ENCODE results near the gene ATF6B. TPM values are rescaled to one million over a fixed set of nuclear protein-coding genes. Genes with fewer than 3 reads are reported as not detected.
A peak's percentile ranks its signal among the peaks of the same experiment; 100 is the strongest.

Gene ATF6B
- polyA plus RNA-seq, 1 donor, result 84.4 TPM

DNA sequence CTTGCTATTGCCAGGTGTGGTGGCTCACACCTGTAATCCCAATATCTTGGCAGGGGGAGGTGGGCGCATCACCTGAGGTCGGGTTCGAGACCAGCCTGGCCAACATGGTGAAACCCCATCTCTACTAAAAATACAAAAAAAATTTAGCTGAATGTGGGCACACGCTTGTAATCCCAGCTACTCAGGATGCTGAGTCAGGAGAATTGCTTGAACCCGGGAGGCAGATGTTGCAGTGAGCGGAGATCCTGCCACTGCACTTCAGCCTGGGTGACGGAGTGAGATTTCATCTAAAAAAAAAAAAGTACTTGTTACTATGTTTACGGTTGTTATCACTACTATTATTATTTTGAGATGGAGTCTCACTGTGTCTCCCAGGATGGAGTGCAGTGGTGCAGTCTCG is 28.8 kb upstream of the ATF6B start:
- Histone ChIP-seq H3K36me3 (ENCODE audit: control insufficient read depth, insufficient read depth, low read length) (peaks cover 28% of the 10 kb centered on the region), H3K27ac (ENCODE audit: low read length) (no peak overlapping the region), H3K4me1 (ENCODE audit: control insufficient read depth, insufficient read depth, low read length) (peaks cover 26% of the 10 kb centered on the region), H3K9me3 (ENCODE audit: control insufficient read depth, low read depth, low read length) (no peaks in the 10 kb centered on the region), H3K4me3 (ENCODE audit: low read length) (no peak overlapping the region), H3K27me3 (ENCODE audit: control insufficient read depth, insufficient read depth, low read length) (no peaks in the 10 kb centered on the region)
- DNase-seq, result no peak
- WGBS (ENCODE audit: insufficient coverage, low lambda C conversion rate), result no CpG with 5 or more reads among the region's 9 CpGs

DNA sequence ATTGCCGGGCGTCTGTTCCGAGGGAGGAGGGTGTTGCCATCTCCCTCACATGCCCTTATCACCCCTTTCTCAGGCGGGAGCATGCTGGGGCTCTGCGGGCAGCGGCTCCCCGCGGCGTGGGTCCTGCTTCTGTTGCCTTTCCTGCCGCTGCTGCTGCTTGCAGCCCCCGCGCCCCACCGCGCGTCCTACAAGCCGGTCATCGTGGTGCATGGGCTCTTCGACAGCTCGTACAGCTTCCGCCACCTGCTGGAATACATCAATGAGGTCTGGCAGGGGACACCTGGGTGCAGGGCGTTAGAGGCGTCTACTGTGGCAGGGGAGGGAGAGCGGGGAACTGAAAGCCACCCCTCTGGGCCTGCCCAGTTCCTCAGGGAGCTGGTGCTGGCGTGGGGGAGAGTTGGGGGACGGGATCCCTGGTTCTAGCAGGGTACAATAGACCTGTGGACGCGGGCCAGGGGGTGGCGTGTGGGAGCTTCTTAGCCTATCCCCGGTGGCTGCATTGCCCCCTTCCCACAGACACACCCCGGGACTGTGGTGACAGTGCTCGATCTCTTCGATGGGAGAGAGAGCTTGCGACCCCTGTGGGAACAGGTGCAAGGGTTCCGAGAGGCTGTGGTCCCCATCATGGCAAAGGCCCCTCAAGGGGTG is 26.6 kb upstream of the ATF6B start:
- peaks cover 28% of the 10 kb centered on the region for H3K36me3 ChIP-seq (ENCODE audit: control insufficient read depth, insufficient read depth, low read length)
- H3K4me1 ChIP-seq (ENCODE audit: control insufficient read depth, insufficient read depth, low read length), result peaks cover 27% of the 10 kb centered on the region
- peaks cover 4% of the 10 kb centered on the region for H3K27me3 ChIP-seq (ENCODE audit: control insufficient read depth, insufficient read depth, low read length)
- DNase-seq, result peak; percentile 81 to 89
- WGBS (ENCODE audit: insufficient coverage, low lambda C conversion rate), result no CpG with 5 or more reads among the region's 34 CpGs
- H3K27ac ChIP-seq (ENCODE audit: low read length), result peak overlapping the region; percentile 95
- H3K4me3 ChIP-seq (ENCODE audit: low read length), result peak overlapping the region; percentile 86
- H3K9me3 ChIP-seq (ENCODE audit: control insufficient read depth, low read depth, low read length), result no peaks in the 10 kb centered on the region

DNA sequence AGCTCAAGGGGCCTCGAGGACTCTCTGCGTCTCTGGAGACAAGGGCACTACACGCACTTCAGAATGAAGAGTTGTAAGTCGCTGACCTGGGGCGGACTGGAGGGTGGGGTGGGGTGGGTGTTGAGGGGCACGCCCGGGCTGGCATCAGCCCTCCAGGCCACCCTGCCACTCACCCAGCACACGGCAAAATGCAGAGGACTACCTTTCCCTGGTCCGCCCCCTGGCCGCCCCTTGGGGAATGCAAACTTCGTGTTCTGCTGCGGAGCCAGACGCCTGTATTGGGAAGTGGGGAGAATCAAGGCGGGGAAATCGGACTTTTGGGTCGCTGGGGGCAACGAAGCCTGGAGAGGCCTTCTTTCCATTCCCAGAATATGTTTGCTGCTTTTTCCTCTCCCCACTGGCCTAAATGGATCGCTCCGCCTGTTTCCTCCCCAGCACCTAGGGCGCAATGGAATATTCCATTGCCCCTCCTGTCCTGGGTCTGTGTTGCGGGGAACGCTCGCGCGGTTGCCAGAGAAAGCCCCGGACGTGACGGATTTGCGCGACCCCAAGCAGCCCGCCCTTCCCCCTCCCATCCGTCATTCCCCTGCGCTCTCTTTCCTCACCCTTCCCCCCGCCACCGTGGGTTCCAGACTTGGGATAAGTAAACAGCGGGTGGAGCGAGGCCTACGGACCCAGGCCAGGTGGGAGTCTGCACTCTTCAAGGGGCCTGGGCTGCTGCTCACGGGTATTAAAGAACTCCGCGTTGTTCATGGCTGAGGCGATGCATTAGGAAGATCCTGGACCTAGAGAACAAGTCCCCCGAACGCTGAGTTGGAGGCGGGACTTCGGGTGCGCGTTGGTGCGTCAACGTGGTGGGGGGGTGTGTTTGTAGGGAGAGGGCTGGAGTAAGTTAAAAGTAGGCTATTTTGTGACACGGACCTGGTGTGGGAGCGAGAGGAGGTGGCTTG is 25.8 kb upstream of the ATF6B start, which contains the start of gene PPT2:
TSS of gene PPT2 (plus strand) at position 578 of the 950 bp plus-strand sequence. CDS start 454 bp downstream, outside the sequence.
- Histone ChIP-seq H3K4me1 (ENCODE audit: control insufficient read depth, insufficient read depth, low read length) (peaks cover 31% of the 10 kb centered on the region), H3K36me3 (ENCODE audit: control insufficient read depth, insufficient read depth, low read length) (peaks cover 28% of the 10 kb centered on the region), H3K9me3 (ENCODE audit: control insufficient read depth, low read depth, low read length) (peaks cover 6% of the 10 kb centered on the region), H3K27me3 (ENCODE audit: control insufficient read depth, insufficient read depth, low read length) (peaks cover 9% of the 10 kb centered on the region), H3K27ac (ENCODE audit: low read length) (peak within 1 kb of the TSS; percentile 95), H3K4me3 (ENCODE audit: low read length) (peak within 1 kb of the TSS; percentile 86)
- DNase-seq, result peak; percentile 92 to 93
- WGBS (ENCODE audit: insufficient coverage, low lambda C conversion rate), result no CpG with 5 or more reads among the region's 52 CpGs

DNA sequence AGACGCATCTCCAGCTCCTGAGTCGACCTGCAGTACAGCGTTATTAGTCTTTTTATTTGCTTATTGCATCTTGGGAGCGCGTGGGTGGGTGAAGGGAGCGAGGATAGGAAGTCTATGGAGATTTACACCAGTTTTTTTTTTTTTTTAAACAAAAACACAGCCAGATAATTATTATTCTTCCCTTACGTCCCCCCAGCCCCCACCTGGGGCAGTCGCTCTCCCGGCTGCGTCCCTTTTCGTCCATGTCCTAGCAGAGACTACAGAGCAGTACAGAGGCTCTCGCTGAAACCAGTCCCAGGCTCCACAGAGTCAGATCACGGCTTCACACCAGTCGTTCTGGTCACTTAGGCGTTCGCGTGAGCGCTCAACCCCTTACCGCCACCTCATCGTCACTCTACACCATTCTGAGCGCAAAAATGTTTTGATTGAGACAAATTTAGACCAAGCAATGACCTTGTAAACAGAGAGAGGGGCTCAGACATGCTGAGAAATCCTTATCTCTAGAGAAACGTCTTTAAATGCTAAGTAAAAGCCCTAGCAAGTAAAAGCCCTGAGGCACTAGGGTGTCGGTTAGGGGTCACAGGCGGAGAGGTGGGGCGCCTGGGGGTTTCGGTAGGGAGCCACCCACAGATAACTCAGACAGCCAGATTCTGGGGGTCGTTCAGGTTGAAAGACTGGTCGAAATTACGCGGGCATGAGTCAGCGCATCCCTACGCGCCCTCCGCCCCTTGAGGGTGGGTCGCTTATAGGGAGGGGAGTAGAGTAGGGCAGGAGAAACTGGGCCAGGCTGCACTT is 24.9 kb upstream of the ATF6B start:
- peak overlapping the region; percentile 95 for H3K27ac ChIP-seq (ENCODE audit: low read length)
- H3K9me3 ChIP-seq (ENCODE audit: control insufficient read depth, low read depth, low read length), result peaks cover 7% of the 10 kb centered on the region
- H3K36me3 ChIP-seq (ENCODE audit: control insufficient read depth, insufficient read depth, low read length), result peaks cover 20% of the 10 kb centered on the region
- peaks cover 11% of the 10 kb centered on the region for H3K27me3 ChIP-seq (ENCODE audit: control insufficient read depth, insufficient read depth, low read length)
- H3K4me1 ChIP-seq (ENCODE audit: control insufficient read depth, insufficient read depth, low read length), result peaks cover 36% of the 10 kb centered on the region
- 13% methylated on average over 3 of the region's 35 CpGs for WGBS (ENCODE audit: insufficient coverage, low lambda C conversion rate)
- H3K4me3 ChIP-seq (ENCODE audit: low read length), result peak overlapping the region; percentile 86
- peak; percentile 48 to 78 for DNase-seq

DNA sequence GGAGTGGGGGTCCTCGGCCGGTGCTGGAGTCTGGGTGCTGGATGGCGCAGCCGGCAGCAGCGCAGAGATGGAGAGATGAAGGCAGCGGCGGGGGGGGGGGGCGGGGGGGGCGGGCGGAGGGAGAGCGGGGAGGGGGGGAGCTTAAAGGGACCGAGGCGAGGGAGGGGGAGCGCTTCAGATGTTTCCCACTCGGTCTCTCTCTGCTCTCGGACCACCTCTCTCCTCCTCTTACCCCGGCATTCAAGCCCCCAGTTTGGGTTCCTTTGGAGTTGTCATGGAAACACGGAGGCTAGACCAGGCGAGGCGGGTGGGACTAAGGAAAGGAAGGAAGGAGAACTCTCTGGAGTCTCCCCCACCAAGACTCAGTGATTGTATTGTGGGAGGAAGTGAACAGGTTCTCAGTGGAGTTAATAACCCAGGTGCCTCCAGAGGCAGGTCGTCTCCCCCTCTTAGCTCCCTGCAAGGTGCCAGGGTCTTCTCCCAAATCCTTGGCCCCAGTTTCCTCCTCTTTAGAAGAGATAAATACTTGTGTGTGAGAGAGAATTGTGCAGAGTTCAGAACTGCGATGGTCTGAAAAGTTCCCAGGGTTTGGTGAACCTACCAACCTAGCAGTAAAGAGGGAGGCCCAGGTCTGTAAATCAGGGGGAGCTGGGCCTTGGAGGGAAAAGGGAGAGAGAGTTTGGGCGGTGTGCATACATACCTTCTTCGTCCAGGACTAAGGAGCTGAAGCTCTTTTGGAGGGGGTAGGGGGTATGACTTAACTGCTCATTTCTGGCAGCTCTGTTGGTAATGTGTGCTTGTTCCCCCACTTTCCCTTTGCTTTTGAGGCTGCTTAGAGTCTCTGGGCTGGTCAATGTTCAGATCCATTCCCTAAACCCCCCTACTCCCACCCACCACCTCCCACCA is 24.1 kb upstream of the ATF6B start, which contains the start of gene PRRT1:
TSS of gene PRRT1 (minus strand) at position 77 of the 906 bp plus-strand sequence. CDS start 112 bp downstream, outside the sequence.
- peaks cover 7% of the 10 kb centered on the region for H3K9me3 ChIP-seq (ENCODE audit: control insufficient read depth, low read depth, low read length)
- H3K27me3 ChIP-seq (ENCODE audit: control insufficient read depth, insufficient read depth, low read length), result peaks cover 11% of the 10 kb centered on the region
- peaks cover 14% of the 10 kb centered on the region for H3K36me3 ChIP-seq (ENCODE audit: control insufficient read depth, insufficient read depth, low read length)
- peak within 1 kb of the TSS; percentile 95 for H3K27ac ChIP-seq (ENCODE audit: low read length)
- no CpG with 5 or more reads among the region's 24 CpGs for WGBS (ENCODE audit: insufficient coverage, low lambda C conversion rate)
- H3K4me3 ChIP-seq (ENCODE audit: low read length), result peak within 1 kb of the TSS; percentile 86
- H3K4me1 ChIP-seq (ENCODE audit: control insufficient read depth, insufficient read depth, low read length), result peaks cover 36% of the 10 kb centered on the region
- peak in 1 of 2 donors; percentile 73 for DNase-seq

DNA sequence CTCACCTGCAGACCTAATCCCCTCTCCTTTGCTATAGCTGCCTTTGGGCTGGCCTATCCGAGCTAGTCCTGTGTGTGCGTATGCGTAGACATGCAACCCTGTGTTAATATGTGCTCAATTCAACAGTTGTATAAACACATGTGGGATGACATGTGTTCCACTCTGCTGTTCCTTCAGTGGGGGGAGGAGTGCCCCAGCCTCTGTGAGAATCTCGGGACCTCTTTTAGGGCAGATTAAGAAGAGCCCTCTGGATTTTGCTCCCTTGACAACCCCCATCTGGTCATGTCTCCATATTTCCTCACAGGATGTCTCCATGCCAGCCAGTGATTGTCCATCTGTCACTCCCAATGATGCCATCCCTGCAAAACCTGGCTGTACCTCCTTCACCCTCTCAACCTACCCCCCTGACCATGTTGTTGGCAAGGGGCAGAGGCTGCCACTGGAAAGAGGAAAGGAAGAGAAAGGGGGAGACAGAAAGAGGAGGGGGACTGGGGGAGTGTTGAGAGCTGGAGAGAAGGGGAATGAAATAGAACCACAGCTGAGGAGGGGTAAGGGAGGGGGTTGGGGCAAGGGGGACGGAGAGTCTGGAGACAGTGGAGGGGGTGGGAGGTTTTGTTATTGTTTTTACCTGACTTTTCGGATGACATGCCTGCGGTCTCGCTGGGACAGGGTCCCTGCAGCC is 23.3 kb upstream of the ATF6B start:
- WGBS (ENCODE audit: insufficient coverage, low lambda C conversion rate), result no CpG with 5 or more reads among the region's 8 CpGs
- peak in 1 of 2 donors; percentile 31 for DNase-seq
- H3K36me3 ChIP-seq (ENCODE audit: control insufficient read depth, insufficient read depth, low read length), result peaks cover 8% of the 10 kb centered on the region
- H3K27ac ChIP-seq (ENCODE audit: low read length), result no peak overlapping the region
- H3K9me3 ChIP-seq (ENCODE audit: control insufficient read depth, low read depth, low read length), result peaks cover 7% of the 10 kb centered on the region
- H3K27me3 ChIP-seq (ENCODE audit: control insufficient read depth, insufficient read depth, low read length), result peaks cover 11% of the 10 kb centered on the region
- H3K4me3 ChIP-seq (ENCODE audit: low read length), result peak overlapping the region; percentile 22
- H3K4me1 ChIP-seq (ENCODE audit: control insufficient read depth, insufficient read depth, low read length), result peaks cover 36% of the 10 kb centered on the region

DNA sequence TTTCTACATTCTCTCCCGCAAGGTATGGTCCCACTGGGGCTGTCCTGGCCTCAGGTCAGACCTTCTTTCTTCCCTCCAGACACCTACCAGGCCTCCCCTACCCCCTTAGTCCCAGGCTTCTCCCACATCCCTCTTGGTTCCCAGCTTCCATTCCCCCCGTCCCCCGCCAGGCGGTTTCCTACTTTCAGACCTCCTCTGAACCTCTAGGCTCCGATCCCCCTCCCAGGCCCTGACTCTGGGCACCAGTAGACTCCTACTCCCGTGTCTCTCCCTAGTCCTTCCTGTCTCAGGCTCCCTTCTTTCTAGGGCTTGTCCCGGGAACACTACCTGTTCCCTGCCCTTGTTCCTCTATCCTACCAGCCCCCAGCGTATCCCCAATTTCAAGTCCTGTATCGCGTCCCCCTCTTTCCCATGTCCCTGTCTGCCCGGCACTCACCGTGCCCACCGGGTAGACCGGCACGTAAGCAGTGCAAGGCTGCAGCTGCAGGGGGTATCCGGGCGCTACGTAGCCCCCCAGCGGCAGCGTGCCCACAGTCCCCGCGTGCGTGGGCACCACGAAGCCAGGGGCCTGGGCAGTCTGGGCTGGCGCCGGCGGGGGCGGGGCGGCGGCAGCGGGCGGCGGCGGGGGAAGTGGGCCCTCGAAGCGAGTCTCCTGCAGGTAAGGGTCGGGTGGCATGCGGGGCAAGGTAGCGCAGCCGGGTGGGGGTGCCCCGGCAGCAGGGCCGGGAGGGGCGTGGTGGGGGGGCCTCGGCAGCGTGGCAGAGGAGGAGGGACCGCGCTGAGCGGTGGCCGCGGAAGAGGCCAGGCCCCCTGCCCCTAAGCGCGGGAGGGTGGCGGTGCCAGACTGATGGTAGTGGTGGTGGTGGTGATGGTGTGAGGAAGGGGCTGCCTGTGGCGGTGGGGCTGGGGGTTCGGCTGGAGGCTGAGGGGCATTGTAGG is 22.2 kb upstream of the ATF6B start:
- H3K4me1 ChIP-seq (ENCODE audit: control insufficient read depth, insufficient read depth, low read length), result peaks cover 30% of the 10 kb centered on the region
- no peak for DNase-seq

DNA sequence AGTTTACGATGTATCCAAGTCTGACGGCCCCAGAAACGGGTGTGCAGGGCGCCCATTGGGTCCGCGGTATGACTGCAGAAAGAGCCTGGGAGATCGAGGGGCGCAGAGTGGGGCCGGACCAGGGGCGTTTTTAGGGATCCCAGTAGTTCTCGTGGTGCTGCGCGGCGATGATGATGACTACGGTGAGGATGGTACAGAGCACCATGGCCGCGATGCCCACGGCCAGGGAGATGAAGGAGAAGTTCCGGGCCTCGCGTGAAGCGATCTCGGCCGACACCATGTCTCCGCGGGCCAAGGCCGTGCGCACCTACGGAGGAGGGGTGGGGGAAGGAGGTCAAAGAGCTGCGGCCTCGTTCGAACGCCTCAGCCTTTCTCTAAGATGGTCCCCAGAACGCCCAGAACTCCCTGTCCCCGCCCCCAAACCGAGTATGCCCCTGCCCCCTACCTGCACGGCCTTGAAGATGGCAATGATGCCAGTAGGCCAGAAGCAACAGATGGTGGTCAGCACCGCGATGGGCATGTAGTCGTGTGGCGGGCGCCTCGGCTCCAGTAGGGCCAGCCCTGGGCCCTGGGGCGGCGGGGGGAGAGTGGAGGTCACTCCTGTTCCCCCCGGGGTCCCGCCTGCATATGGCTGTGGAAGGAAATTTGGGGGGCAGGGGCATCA is 21.2 kb upstream of the ATF6B start:
- Histone ChIP-seq H3K9me3 (ENCODE audit: control insufficient read depth, low read depth, low read length) (peaks cover 7% of the 10 kb centered on the region), H3K4me1 (ENCODE audit: control insufficient read depth, insufficient read depth, low read length) (peaks cover 25% of the 10 kb centered on the region), H3K4me3 (ENCODE audit: low read length) (peak overlapping the region; percentile 41), H3K36me3 (ENCODE audit: control insufficient read depth, insufficient read depth, low read length) (no peaks in the 10 kb centered on the region), H3K27ac (ENCODE audit: low read length) (no peak overlapping the region), H3K27me3 (ENCODE audit: control insufficient read depth, insufficient read depth, low read length) (peaks cover 11% of the 10 kb centered on the region)
- WGBS (ENCODE audit: insufficient coverage, low lambda C conversion rate), result no CpG with 5 or more reads among the region's 47 CpGs
- no peak for DNase-seq

More for the DNA sequence above, 22.2 kb upstream of the ATF6B start:
- Histone ChIP-seq H3K36me3 (ENCODE audit: control insufficient read depth, insufficient read depth, low read length) (no peaks in the 10 kb centered on the region), H3K27me3 (ENCODE audit: control insufficient read depth, insufficient read depth, low read length) (peaks cover 11% of the 10 kb centered on the region), H3K4me3 (ENCODE audit: low read length) (no peak overlapping the region), H3K27ac (ENCODE audit: low read length) (no peak overlapping the region), H3K9me3 (ENCODE audit: control insufficient read depth, low read depth, low read length) (peaks cover 7% of the 10 kb centered on the region)
- WGBS (ENCODE audit: insufficient coverage, low lambda C conversion rate), result 80% methylated on average over 2 of the region's 55 CpGs

Data from large intestine (tissue), 3 donors.